Cardiac septum (tissue), 1 donor: ENCODE results near the gene MED29. TPM values are rescaled to one million over a fixed set of nuclear protein-coding genes. Genes with fewer than 3 reads are reported as not detected.
A peak's percentile ranks its signal among the peaks of the same experiment; 100 is the strongest.

Experiments used
- DNase-seq: peaks from one replicate; pipeline ENCODE4 v3.0.0-alpha.2; 2020; ENCODE audit warnings: low spot score
- intact Hi-C: fragments of 100-400 bp; cut with DNase I; formaldehyde crosslinking; loops from one replicate; pipeline ENCODE4 v1.14.0; 2022
- total RNA-seq: library from RNA; stranded (reverse); fragmentation: NEBNext Ultra II Directional; extraction: Animal tissue kit (Norgen Biotek cat#: 25700); gene quantifications from one replicate; pipeline ENCODE4 v1.2.1, GENCODE V29; 2021
- donor health status: DM: no; HTN: no; CAD: no.

The MED29 gene
- total RNA-seq, 1 donor from 2014 or later, result 26.3 TPM

- DNase-seq, result peak; percentile 83
- intact Hi-C loops, result no loop called here
Measured at GRCh38 chr19:39407660-39408391, 16.6 kb downstream of the MED29 start.

- DNase-seq, result no peak
- intact Hi-C loops, result no loop called here
Measured at GRCh38 chr19:39408392-39409207, 17.4 kb downstream of the MED29 start.

GRCh38 chr19:39409208-39410016, 18.2 kb downstream of the MED29 start:
- DNase-seq, result peak; percentile 95
- intact Hi-C loops, result loop anchor here (2.0 to 10.0 kb wide), 4 partner anchors 13 to 1305 kb away; partner anchors contain the start of genes COQ8B, ITPKC, PAK4 and SAMD4B

- DNase-seq, result peak; percentile 89
- intact Hi-C loops, result loop anchor here (2.0 to 10.0 kb wide), 4 partner anchors 13 to 1305 kb away; partner anchors contain the start of genes COQ8B, ITPKC, PAK4 and SAMD4B
Measured at GRCh38 chr19:39410017-39410830, 19.0 kb downstream of the MED29 start.

- intact Hi-C loops, result loop anchor here (1.0 to 10.0 kb wide), 5 partner anchors 8 to 1304 kb away; partner anchors contain the start of genes COQ8B, ITPKC, PAK4 and SAMD4B
- no peak for DNase-seq
Measured at GRCh38 chr19:39410831-39411080, 19.6 kb downstream of the MED29 start.

- intact Hi-C loops, result loop anchor here (1.0 to 10.0 kb wide), 5 partner anchors 9 to 1304 kb away; partner anchors contain the start of genes COQ8B, ITPKC, PAK4 and SAMD4B
- no peak for DNase-seq
Measured at GRCh38 chr19:39411081-39411831, 20.1 kb downstream of the MED29 start.

- intact Hi-C loops, result loop anchor here (1.0 to 10.0 kb wide), 5 partner anchors 9 to 1303 kb away; partner anchors contain the start of genes COQ8B, ITPKC, PAK4 and SAMD4B
- peak; percentile 92 for DNase-seq
Measured at GRCh38 chr19:39411832-39412099, 20.6 kb downstream of the MED29 start.

- intact Hi-C loops, result loop anchor here (5.0 to 10.0 kb wide), 3 partner anchors 70 to 1303 kb away; partner anchors contain the start of genes COQ8B, ITPKC, PAK4 and SAMD4B
- DNase-seq, result peak; percentile 97
Measured at GRCh38 chr19:39412100-39412866, 21.1 kb downstream of the MED29 start, which contains the start of gene PLEKHG2. PLEKHG2 (plus strand) TSS chr19:39412669; CDS start chr19:39414087, 1,418 bp downstream.

GRCh38 chr19:39412867-39413271, 21.7 kb downstream of the MED29 start:
- no peak for DNase-seq
- intact Hi-C loops, result loop anchor here (5.0 to 10.0 kb wide), 3 partner anchors 71 to 1302 kb away; partner anchors contain the start of genes COQ8B, ITPKC, PAK4 and SAMD4B

- intact Hi-C loops, result loop anchor here (5.0 to 10.0 kb wide), 3 partner anchors 71 to 1301 kb away; partner anchors contain the start of genes COQ8B, ITPKC, PAK4 and SAMD4B
Measured at GRCh38 chr19:39413272-39413910, 22.2 kb downstream of the MED29 start.

GRCh38 chr19:39413911-39414608, 22.9 kb downstream of the MED29 start:
- intact Hi-C loops, result loop anchor here (5.0 to 10.0 kb wide), 3 partner anchors 72 to 1301 kb away; partner anchors contain the start of genes COQ8B, ITPKC, PAK4 and SAMD4B
- no peak for DNase-seq

More at GRCh38 chr19:39413272-39413910, 22.2 kb downstream of the MED29 start:
- peak; percentile 89 for DNase-seq

- intact Hi-C loops, result loop anchor here (10.0 kb wide), 2 partner anchors 291 to 1299 kb away; partner anchors contain the start of genes COQ8B, ITPKC and PAK4
- DNase-seq, result no peak
Measured at GRCh38 chr19:39415111-39416046, 24.2 kb downstream of the MED29 start.

- DNase-seq, result no peak
- intact Hi-C loops, result loop anchor here (10.0 kb wide), 2 partner anchors 292 to 1298 kb away; partner anchors contain the start of genes COQ8B, ITPKC and PAK4
Measured at GRCh38 chr19:39416152-39417120, 25.3 kb downstream of the MED29 start.
